GM12878 (cell line): Measurements from ENCODE around the gene PRKCI. TPM values are rescaled to one million over a fixed set of nuclear protein-coding genes. Genes with fewer than 3 reads are reported as not detected.

ENCODE experiments used
- ATAC-seq: fragments of 200-7000 bp; cut with Tn5 transposase; 3 replicates; pipeline ENCODE4 v1.9.1; 2020; ENCODE audit warnings: mild to moderate bottlenecking, moderate library complexity
- BruUV-seq: library from RNA; stranded (reverse); fragments of 400-500 nt; replicated peaks from 2 replicates; lab custom pipeline; 2021; lab: Mats Ljungman, UMichigan
- CTCF ChIA-PET: fragments of 300-600 bp; sonication (Branson Sonifier 250); formaldehyde crosslinking; extraction: SDS; loops from one replicate; lab custom pipeline; 2021; ENCODE audit warnings: inconsistent platforms; lab: Yijun Ruan, JAX
- POLR2A ChIA-PET: fragments of 350-600 bp; formaldehyde crosslinking; extraction: SDS; loops from one replicate; lab custom pipeline; 2021; ENCODE audit warnings: inconsistent platforms; lab: Charles Lee
- RAD21 ChIA-PET: fragments of 300-600 bp; sonication (Branson Sonifier 250); formaldehyde crosslinking; loops from one replicate; lab custom pipeline; 2023; ENCODE audit warnings: antibody characterized with exemption; ENCODE audit not compliant: unreplicated experiment; lab: Charles Lee
- SMC1A ChIA-PET: fragments of 300-600 bp; sonication (Branson Sonifier 250); formaldehyde crosslinking; loops from one replicate; lab custom pipeline; 2023; ENCODE audit not compliant: unreplicated experiment, uncharacterized antibody; lab: Charles Lee
- DNase-seq: peaks from one replicate; pipeline ENCODE4 v3.0.0-alpha.2; 2011; ENCODE audit warnings: low read depth, low spot score
- FAIRE-seq: peaks from 3 replicates; lab custom pipeline; 2011; peaks lifted over from hg19 to GRCh38; lab: Jason Lieb, UNC
- H2AFZ ChIP-seq: 2 replicates; pipeline ENCODE4 v1.6.0; 2011; ENCODE audit warnings: low read depth, low read length, control low read depth; ENCODE audit not compliant: control insufficient read depth
- H3K27ac ChIP-seq: 2 replicates; pipeline ENCODE4 v1.5.1; 2011; ENCODE audit warnings: control low read depth; ENCODE audit not compliant: control insufficient read depth, insufficient read depth
- H3K27me3 ChIP-seq, 2 experiments: replicated peaks in 1 of 2; 2 replicates each; pipeline versions ENCODE4 v1.6.0 to v1.6.1; 2011; ENCODE audit warnings: low read length in 1 of 2; ENCODE audit not compliant: control insufficient read depth in 2 of 2, insufficient read depth in 2 of 2
- H3K36me3 ChIP-seq, 2 experiments: 2 replicates each; pipeline ENCODE4 v1.5.1; 2011; ENCODE audit warnings: low read length in 1 of 2; ENCODE audit not compliant: control insufficient read depth in 2 of 2, insufficient read depth in 2 of 2
- H3K4me1 ChIP-seq: 2 replicates; pipeline ENCODE4 v1.6.1; 2011; ENCODE audit warnings: mild to moderate bottlenecking, low read length, moderate library complexity, mixed read lengths; ENCODE audit not compliant: control insufficient read depth, insufficient read depth
- H3K4me2 ChIP-seq: 2 replicates; pipeline ENCODE4 v1.6.0; 2011; ENCODE audit warnings: control low read depth; ENCODE audit not compliant: control insufficient read depth, insufficient read depth
- H3K4me3 ChIP-seq: fragments of 200-600 bp; sonication (generic); 2 replicates; pipeline ENCODE4 v1.5.1; 2016
- H3K79me2 ChIP-seq: 2 replicates; pipeline ENCODE4 v1.6.0; 2011; ENCODE audit warnings: low read length; ENCODE audit not compliant: control insufficient read depth, insufficient read depth
- H3K9ac ChIP-seq: 2 replicates; pipeline ENCODE4 v1.8.0; 2011; ENCODE audit warnings: low read length, control low read depth, mixed read lengths; ENCODE audit not compliant: control insufficient read depth, insufficient read depth
- H3K9me3 ChIP-seq: replicated peaks from 3 replicates; pipeline ENCODE4 v1.5.1; 2011; ENCODE audit warnings: mild to moderate bottlenecking, low read length; ENCODE audit not compliant: control insufficient read depth, insufficient read depth
- H4K20me1 ChIP-seq: 2 replicates; pipeline ENCODE4 v1.6.0; 2011; ENCODE audit not compliant: control insufficient read depth, insufficient read depth
- BMI1 ChIP-seq: fragments of 450-650 bp; IDR thresholded peaks from 2 replicates; pipeline ENCODE4 v1.6.1; 2016; ENCODE audit warnings: mild to moderate bottlenecking, moderate library complexity, borderline replicate concordance
- BRCA1 ChIP-seq: IDR thresholded peaks from 2 replicates; pipeline ENCODE4 v1.6.1; 2011; ENCODE audit warnings: low read depth, low read length, improper control_type of control experiment
- CBX3 ChIP-seq: fragments of 200-600 bp; sonication (generic); IDR thresholded peaks from 2 replicates; pipeline ENCODE4 v1.6.1; 2016; ENCODE audit warnings: low read depth, borderline replicate concordance
- CEBPB ChIP-seq, 2 experiments: fragments of 150-350 bp in 1 of 2; IDR thresholded peaks; 2 replicates each; pipeline ENCODE4 v1.6.1; 2012 to 2014; ENCODE audit warnings: low read depth in 2 of 2, low read length in 2 of 2, borderline replicate concordance in 1 of 2, inconsistent platforms in 1 of 2
- CHD1 ChIP-seq: IDR thresholded peaks from 2 replicates; pipeline ENCODE4 v1.6.1; 2012; ENCODE audit warnings: low read depth, low read length, improper control_type of control experiment
- MYB ChIP-seq: fragments of 150-350 bp; IDR thresholded peaks from 2 replicates; pipeline ENCODE4 v1.6.1; 2014; ENCODE audit warnings: mild to moderate bottlenecking, low read depth, low read length, borderline replicate concordance
- NBN ChIP-seq: fragments of 450-650 bp; IDR thresholded peaks from 2 replicates; pipeline ENCODE4 v1.6.1; 2016
- POU2F2 ChIP-seq: IDR thresholded peaks from 3 replicates; pipeline ENCODE4 v1.6.1; 2011; ENCODE audit warnings: low read depth, mild to moderate bottlenecking, low read length, borderline replicate concordance
- RUNX3 ChIP-seq: IDR thresholded peaks from 2 replicates; pipeline ENCODE4 v1.6.1; 2012; ENCODE audit warnings: low read length, inconsistent platforms
- SMARCA5 ChIP-seq: fragments of 450-650 bp; IDR thresholded peaks from 2 replicates; pipeline ENCODE4 v1.6.1; 2017; ENCODE audit warnings: mild to moderate bottlenecking
- SRF ChIP-seq, 2 experiments: IDR thresholded peaks; 2 replicates each; pipeline ENCODE4 v1.6.1; 2011; ENCODE audit warnings: low read depth in 2 of 2, low read length in 2 of 2, mild to moderate bottlenecking in 1 of 2, moderate library complexity in 1 of 2
- STAT3 ChIP-seq: IDR thresholded peaks from 2 replicates; pipeline ENCODE4 v1.6.1; 2011; ENCODE audit warnings: low read depth, low read length, improper control_type of control experiment
- USF1 ChIP-seq: IDR thresholded peaks from 2 replicates; pipeline ENCODE4 v1.6.1; 2011; ENCODE audit warnings: borderline replicate concordance, low read depth, mild to moderate bottlenecking, moderate library complexity, mixed read lengths, low read length; ENCODE audit not compliant: insufficient read depth; ENCODE audit errors: extremely low read length
- ZBTB40 ChIP-seq: fragments of 450-650 bp; IDR thresholded peaks from 2 replicates; pipeline ENCODE4 v1.6.1; 2016; ENCODE audit warnings: mild to moderate bottlenecking, moderate library complexity, borderline replicate concordance
- ZNF622 ChIP-seq: fragments of 450-650 bp; IDR thresholded peaks from 2 replicates; pipeline ENCODE4 v1.6.1; 2017; ENCODE audit warnings: mild to moderate bottlenecking, inconsistent platforms
- WGBS: methylation state at CpG from one replicate; pipeline ENCODE4 v1.1.6; 2016; ENCODE audit warnings: low lambda C conversion rate; ENCODE audit not compliant: insufficient replicate concordance, insufficient coverage; ENCODE audit errors: missing lambda C conversion rate; 5-methylcytosine and 5-hydroxymethylcytosine counted together
- in situ Hi-C: fragments of 300-500 bp; cut with MboI; formaldehyde crosslinking; loops from 9 replicates; pipeline ENCODE4 v1.14.3; 2018; ENCODE audit warnings: mixed read lengths
- intact Hi-C: fragments of 100-400 bp; cut with micrococcal nuclease; formaldehyde crosslinking; loops from one replicate; pipeline ENCODE4 v1.14.2; 2022; ENCODE audit not compliant: unreplicated experiment
- polyA plus RNA-seq, 11 experiments: library from polyadenylated mRNA; depleted of rRNA in 4 of 11; unstranded in 6 of 11; stranded (reverse) in 5 of 11; fragments of >200 nt; fragmentation: Nextera tagmentation in 4 of 11; fragmentation: Illumina TruSeq in 1 of 11; extraction: Ambion mirVana in 4 of 11; extraction: Trizol in 1 of 11; gene quantifications; 1 replicate in 1 of 11; 2 replicates in 10 of 11; pipeline versions ENCODE4 v1.2.1 to v1.2.3, GENCODE V29; 2011 to 2016; ENCODE audit warnings: inconsistent platforms in 2 of 11, missing spikeins in 2 of 11, low read depth in 1 of 11
- total RNA-seq, 4 experiments: library from RNA; depleted of rRNA in 3 of 4; stranded (reverse); fragments of >200 nt in 3 of 4; fragmentation: Illumina TruSeq in 1 of 4; extraction: Trizol in 1 of 4; gene quantifications; 2 replicates each; pipeline versions ENCODE4 v1.2.1 to v1.2.3, GENCODE V29; 2013 to 2021

The PRKCI gene
- total and polyA plus RNA-seq, 10 of the 15 experiments (the other 5 are each of a cell fraction or from before 2014, with no cell fraction given): 3.5 to 15.4 (median 11.8) TPM

- 71% methylated on average over 6 of the region's 6 CpGs for WGBS
- Histone ChIP-seq H3K4me1 (0 out of 2 replicates have a peak, but pooled peaks cover 5% of the 10 kb centered on the region), H3K36me3 (no peaks in the 10 kb centered on the region), H3K27me3 (no peaks in the 10 kb centered on the region), H4K20me1 (no peaks in the 10 kb centered on the region), H3K9me3 (peaks cover 3% of the 10 kb centered on the region; the same call in 2 of the 3 replicates), H3K9ac (no peak overlapping the region), H3K79me2 (no peaks in the 10 kb centered on the region), H3K27ac (no peak overlapping the region), H2AFZ (no peak overlapping the region), H3K4me2 (no peak overlapping the region), H3K4me3 (no peak overlapping the region)
- RAD21 ChIA-PET: interaction anchor here (1.0 kb wide), 1 partner anchor 11 kb away, joined by 3 read pairs; no protein-coding TSS in a partner anchor
- no peak for TF ChIP-seq CHD1
- no peak for TF ChIP-seq CEBPB (IDR thresholded peaks at IDR 0.05; ENCODE audit: borderline replicate concordance in 1 of 2, low read depth in 2 of 2, low read length in 2 of 2)
- TF ChIP-seq POU2F2: no peak
- no peak for TF ChIP-seq USF1
- no peak for TF ChIP-seq STAT3
- no peak for TF ChIP-seq ZNF622
- no peak for TF ChIP-seq MYB
- no peak for TF ChIP-seq BRCA1
- TF ChIP-seq BMI1: no peak
- no peak for TF ChIP-seq RUNX3
- TF ChIP-seq ZBTB40: no peak
- no peak for TF ChIP-seq CBX3
- no peak for TF ChIP-seq SMARCA5
- no peak for TF ChIP-seq SRF (IDR thresholded peaks at IDR 0.05; ENCODE audit: low read depth in 2 of 2, low read length in 2 of 2)
- no peak for TF ChIP-seq NBN
- no TSS peak for BruUV-seq
- DNase-seq (no peak), ATAC-seq (no peak), FAIRE-seq (no peak)
- intact Hi-C loops: no loop called here
- CTCF ChIA-PET: interaction anchor here (0.7 to 1.4 kb wide), 3 partner anchors 15 to 28 kb away, joined by 3 to 4 read pairs (median 3); no protein-coding TSS in a partner anchor
- in situ Hi-C loops: no loop called here
- POLR2A ChIA-PET: no interaction called here
- SMC1A ChIA-PET: interaction anchor here (0.6 to 2.7 kb wide), 6 partner anchors 8 to 205 kb away, joined by 3 to 9 read pairs (median 4); no protein-coding TSS in a partner anchor
These were observed 101.1 kb downstream of the PRKCI start for GRCh38 chr3:170323331-170323730.
